ENCODE measurements around the gene UBN1.
"Not testable (repeated sequence)": the region's sequence is repeated elsewhere in the genome, so short reads cannot be mapped to it uniquely, and the experiment has no call there.

The UBN1 gene

DNA sequence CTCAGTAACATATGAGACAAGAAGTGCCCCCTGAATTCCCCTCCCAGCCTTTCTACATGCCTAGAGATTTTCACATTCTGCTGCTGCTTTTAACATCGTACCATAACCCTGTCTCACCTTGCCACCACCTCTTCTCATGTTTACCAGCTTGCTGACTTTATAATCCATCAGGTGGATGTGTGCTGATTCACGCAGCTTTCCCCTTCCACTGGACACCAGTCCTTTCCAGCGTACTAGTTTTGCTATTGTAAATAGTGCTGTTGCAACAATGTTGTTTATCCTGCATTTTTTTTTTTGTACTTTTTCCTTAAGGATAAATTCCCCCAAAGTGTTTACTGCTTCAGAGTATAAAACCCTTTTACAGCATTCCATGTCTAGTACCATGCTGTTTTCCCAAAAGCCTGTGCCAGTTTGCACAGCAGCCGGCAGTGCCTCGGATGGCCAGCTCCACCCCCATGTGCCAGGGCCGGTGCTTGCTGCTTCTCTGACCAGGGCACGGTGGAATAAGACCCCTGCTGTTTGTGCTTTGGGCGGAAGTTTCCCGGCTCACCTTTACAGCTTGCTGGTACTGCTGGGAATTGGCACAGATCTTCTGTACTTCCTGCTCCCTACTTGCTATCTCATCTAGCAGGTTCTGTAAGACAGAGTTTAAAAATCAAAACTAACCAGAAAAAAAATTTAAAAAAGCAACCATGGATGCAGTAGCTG, 41.3 kb downstream of the UBN1 start:
- no peak for DNase-seq (ENCODE audit: low spot score)

DNA sequence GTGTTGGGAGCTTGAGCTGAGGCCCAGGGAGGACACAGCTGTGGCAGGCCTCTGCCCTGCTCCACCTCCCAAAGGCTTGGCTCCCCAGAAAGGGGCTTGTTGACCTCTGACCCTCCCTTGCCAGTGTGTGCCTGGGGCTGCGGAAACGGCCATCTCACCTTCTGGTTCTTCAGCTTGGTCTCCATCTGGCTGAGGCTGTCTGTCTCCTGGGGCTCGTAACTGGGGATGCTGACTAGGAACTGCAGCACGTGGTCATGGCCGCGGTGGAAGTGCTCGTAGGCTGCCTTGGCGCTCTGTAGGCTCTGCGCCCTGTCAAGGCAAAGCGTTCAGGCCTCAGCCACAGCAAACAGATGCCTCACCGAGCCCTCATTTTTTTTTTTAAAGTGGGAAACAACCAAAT, 42.7 kb downstream of the UBN1 start:
- no peak for DNase-seq (ENCODE audit: low spot score)

DNA sequence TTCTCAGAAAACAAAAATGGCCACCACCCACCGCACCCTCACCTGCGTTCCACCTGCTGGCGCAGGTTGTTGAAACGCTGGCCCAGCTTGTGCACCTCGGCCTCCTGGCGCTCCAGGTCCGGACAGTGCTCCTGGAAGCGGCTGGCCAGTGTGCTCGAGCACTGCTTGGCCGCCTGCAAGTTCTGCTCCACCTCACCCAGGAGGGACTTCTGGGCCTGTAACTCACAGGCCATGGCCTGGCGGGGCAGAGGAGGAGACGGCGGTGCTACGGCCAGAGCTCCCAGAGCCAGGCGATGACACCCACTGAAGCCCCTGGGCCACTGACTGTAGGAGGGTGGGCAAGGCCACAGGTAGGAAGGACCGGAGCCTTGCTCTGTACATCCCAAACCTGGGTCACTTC, 43.4 kb downstream of the UBN1 start:
- no peak for DNase-seq (ENCODE audit: low spot score)

DNA sequence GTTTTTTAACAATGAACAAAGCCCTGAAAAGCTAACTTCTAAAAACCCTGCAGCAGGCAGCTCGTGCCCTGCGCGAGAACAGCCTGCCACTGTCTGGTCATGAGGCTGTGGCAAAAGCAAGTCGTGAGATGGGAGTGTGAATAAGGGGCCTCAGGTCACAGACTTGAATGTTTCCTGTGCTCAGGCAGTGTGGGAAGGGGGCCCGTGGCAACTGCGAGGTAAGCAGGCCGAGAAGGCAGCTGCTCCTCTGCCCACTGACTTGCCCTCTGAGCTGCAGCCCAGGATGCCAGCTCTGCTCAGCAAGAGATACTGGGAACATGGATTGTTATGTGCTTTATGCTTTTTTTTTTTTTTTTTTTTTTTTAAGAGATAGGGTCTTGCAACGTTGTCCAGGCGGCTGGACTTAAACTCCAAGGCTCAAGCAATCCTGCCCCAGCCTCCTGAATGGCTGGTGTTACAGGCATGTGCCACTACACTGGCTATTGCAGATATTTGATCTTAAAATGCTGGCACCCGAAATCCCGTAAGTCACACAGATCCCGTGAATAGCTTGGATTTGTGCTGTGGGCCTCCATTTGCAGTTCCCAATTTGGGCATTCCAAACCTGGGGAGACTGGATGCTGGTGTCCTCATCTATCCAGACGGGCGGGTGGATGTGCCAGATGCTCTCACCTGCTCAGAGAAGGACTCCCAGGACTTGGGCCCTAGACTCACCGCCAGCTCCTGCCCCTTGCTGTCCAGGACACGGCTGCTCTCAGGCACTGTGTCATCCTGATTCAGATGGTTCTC, 44.0 kb downstream of the UBN1 start:
- no peak for DNase-seq (ENCODE audit: low spot score)

DNA sequence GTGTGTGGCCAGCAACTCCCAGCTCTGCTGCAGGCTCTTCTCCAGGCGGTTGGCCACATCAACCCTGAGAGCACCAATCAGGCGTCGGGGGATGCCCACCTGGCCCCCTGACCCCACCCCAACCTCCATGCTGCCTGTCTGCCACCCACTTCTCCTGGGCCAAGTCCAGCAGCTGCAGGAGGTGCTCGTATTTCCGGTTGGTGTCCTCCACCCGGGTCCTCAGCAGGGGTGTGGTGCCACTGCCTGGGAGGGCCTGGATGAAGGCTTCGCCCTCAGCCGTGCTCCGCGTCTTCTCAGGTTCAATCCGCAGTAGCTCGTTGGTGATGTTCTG, 44.6 kb downstream of the UBN1 start:
- DNase-seq (ENCODE audit: low spot score) = no peak

DNA sequence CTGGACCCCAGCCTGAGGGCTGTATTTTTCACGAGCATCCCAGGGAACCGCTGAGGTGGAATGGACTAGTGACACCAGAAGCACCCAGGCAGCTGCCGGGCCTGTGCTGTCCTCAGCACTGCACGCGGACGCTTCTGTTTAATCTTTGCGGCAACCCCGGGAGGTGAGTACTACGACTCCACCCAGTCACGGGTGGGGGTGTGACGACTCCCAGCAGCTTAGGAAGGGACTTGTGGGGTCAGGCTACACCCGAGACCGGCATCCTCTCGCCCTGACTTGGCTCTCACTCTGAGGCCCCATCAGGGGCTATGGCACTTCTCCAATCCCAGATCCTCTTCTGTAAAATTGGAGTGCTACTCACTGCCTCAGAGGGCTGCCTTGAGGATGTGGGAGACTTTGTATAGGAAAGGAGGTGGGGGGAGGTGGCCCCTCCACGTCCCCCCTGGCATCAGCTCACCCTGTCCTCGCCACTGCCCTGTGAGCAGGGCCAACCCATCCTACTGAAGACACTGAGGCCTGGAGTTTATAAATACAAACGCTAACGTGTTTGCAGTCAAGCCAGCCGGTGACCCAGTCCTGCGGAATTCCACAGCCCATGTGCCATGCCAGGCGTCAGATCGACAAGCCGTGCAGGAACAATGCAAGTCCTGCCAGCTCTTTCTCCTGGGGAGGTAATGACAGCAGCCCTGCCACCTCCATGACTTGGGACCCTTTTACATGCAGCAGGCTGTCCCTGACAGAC, 45.3 kb downstream of the UBN1 start:
- no peak for DNase-seq (ENCODE audit: low spot score)

DNA sequence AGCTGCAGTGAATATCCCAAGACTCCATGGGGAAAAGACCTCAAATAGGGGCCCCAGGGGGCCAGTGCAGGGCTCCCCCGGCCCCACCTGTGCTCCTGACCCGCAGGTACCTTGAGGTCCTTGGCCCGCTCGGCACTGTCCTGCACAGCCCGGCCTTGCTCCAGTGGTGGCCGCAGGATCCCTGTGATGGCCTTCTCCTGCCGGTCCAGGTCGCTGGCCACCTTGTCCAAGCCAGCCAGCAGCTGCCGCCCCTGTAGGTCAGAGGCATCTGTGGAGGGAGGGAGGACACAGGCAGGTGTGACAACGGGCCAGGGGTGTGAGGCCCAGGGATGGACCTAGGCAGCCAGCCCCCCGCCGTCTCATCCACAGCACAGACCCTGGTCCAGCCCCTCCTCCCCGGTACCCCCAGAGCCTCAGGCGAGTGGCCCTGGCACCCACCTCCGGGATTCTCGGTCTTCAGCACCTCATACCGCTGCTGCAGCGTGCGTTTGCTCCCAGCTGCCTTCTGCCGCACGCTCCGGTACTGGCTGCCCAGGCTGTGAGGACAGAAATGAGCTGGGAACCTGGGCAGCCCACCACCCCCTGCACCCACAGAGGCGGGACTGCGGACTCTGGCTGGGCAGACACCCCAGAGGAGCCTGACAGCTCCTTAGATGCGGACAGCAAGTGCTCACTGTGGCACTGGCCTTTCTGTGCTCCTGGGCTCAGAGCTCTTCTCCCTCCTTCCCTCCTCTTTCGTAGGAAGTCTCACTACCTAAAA, 46.0 kb downstream of the UBN1 start:
- no peak for DNase-seq (ENCODE audit: low spot score)

DNA sequence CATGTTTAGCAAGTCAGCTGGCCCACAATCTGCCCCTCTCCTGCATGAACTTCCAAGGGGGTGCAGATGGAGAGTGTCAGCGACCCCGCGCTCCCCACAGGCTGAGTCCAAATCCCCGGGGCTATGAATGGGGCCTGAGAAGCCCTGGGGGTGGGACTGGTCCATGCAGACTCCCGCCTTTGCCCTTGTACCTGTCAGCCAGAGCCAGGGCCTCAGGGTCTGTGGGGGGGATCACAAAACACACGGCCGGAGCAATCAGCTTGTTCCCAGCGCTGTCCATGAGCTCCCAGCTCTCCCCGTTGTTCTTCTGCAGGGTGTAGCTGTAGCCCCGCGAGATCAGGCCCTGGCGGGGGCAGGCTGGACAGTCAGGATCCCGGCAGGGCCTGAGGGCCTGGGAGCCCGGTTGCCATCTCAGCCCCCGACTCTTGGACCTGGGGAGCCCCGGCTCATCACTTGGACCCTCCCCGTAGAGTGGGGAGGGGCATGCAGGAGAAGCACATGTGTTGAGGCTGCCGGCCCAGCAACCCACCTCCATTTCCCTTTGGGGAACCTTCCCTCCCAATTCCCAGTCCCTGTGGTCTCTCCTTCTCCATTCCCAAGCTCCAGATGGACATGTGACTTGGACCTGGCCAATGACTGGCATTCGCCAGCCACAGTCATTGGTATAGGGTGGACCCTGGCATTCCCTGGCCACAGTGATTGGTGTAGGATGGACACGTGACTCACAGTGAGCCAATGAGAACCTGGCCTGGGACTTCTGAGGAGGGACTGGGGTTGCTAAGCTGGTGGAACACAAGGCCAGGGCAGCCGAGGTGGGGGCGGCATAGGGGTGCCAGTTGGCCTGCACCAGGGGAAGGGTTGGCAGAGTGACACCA, 47.2 kb downstream of the UBN1 start:
- DNase-seq (ENCODE audit: low spot score) = no peak

DNA sequence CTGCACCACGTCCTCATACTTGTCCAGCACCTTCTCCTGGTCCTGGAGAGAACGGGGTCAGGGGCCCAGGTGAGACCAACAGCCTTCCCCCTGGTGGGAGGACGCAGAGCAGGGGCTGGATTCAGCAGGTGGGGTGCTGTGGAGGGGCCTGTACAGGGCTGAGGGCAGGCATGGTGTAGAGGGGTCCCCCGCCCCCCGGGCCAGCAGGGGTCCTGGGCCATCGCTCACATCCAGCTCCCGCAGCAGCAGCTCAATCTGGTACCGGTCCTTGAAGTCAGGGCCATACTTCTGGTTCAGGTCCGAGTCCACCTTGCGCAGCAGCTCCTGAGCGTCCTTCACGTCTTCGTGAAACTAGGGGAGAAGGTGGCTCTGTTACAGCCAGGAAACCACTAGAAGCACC, 48.1 kb downstream of the UBN1 start:
- no peak for DNase-seq (ENCODE audit: low spot score)

DNA sequence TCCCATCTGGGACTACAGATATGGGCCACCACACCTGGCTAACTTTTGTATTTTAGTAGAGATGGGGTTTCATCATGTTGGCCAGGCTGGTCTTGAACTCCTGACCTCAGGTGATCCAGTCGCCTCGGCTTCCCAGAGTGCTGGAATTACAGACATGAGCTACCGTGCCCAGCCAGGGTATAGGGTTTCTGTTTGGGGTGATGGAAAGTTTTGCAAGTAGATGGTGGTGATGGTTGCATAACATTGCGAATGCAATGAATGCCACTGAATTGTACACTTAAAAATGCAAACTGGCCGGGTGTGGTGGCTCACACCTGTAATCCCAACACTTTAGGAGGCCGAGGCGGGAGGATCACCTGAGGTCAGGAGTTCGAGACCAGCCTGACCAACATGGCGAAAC, 49.5 kb downstream of the UBN1 start:
- not testable (repeated sequence) for DNase-seq (ENCODE audit: low spot score)

DNA sequence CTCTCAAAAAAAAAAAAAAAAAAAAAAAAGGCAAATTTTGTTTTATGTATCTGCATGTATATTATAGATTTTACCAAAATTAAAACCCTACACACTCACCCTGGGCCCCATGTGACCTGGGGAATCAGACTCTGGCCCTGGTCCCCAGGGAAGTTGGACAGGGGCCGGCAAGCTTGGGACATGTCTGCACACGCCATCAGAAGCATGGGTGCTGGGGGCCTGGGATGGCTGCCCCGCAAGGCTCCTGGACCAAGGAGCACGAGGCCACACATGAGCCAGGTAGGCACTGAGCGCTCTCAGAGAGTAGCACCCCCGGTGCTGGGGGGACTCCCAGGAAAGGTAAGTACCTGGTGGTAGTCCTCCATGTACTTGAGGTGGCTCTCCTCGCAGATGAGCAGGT, 50.0 kb downstream of the UBN1 start:
- no peak for DNase-seq (ENCODE audit: low spot score)

DNA sequence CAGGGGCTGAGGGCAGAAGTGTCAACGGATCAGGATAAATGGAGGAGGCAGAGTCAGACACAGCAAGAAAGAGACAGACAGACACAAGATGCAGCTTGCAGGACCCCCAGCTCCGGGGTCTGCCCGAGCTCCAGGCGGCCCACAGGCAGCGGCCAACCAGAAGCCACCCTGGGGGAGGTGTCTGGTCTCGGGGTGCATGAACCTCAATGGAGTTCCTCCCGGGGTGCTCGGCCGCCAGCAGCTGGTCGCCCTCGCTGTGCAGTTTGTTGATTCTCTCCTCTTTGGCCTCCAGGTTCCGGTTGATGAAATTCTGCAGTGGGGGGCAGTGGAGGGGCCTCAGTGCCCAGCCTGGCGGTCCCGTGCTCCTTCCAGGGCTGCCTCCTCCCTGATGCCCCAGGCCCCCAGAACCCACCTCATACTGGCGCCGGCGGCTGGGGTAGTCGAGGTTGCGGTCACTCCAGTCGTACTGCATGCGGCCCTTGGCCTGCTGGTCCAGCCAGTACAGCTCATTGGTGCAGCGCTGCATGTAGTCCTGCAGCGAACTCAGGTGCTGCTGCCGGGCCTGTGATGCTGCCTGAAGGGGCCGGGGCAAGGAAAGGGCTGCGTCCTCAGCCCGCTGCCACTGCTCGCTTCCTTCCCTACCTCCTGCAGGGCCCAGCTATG, 51.7 kb downstream of the UBN1 start:
- DNase-seq (ENCODE audit: low spot score) = no peak

DNA sequence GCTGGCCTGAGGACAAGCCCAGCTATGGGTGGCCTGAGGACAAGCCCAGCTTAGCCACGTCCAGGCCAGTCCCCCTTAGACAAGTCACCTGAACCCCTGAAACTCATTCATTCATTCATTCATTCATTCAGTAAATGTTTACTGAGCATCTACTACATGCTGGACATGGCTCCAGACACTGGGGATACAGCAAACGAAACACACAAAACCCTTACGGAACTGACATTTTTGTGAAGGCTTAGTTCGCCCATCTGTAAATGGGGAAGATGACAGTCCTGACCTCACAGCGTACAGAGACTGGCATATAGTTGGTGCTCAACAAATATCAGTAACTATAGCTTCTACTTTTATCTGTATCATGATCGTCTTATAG, 52.2 kb downstream of the UBN1 start:
- no peak for DNase-seq (ENCODE audit: low spot score)

DNA sequence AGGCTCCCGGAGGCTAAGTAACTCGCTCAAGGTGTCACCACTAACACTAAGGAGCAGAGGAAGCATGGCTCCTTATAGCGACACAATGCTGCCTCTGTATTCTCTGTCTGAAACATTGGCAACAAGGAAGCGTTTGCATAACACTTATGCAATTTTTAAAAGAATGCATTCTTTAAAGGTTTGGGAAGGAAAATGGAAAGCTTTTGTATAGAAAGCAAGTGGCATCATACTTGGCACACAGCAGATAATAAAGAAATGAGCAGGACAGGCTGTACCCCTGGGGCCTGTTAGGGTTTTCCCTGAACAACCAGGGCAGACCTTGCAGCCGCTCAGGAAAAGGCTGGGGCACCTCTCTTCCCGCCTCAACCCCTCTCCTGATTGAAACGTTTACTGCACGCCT, 52.8 kb downstream of the UBN1 start:
- no peak for DNase-seq (ENCODE audit: low spot score)

DNA sequence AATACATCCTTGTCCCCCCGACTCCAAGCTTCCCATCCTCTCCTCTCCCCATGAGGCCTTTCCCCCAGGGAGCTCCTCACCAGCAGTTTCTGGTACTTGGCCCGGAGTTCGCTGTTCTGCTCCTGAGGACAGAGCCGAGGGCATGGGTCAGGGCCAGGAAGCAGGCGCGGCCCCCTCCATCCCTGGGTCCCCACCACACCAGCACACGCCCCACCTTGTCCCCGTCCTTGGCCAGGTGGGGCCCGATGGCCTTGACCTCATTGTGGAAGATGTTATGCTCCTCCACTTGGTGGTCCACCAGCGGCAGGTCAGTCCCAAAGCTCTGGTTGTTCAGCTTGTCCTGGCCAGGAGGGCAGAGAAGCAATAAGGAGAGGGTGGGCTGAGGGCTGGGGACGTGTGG, 53.5 kb downstream of the UBN1 start:
- DNase-seq (ENCODE audit: low spot score) = no peak

DNA sequence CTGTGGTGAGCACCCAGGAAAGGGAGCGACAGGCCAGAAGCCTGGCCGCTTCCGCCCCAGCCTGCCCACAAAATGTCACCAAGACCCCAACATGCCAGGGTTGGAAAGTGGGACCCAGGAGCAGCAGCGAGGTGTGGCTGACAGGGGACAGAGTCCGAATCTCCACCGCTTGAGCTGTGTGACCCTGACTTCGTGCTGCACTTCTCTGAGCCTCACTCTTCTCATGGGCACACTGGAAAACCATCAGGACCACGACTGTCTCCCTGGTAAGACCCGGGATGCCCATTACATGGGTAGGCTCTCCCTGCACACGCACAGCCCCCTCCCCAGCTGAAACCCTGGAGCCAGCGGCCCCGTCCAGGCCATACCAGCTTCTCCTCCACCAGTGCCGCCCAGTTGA, 54.8 kb downstream of the UBN1 start:
- DNase-seq (ENCODE audit: low spot score) = no peak

DNA sequence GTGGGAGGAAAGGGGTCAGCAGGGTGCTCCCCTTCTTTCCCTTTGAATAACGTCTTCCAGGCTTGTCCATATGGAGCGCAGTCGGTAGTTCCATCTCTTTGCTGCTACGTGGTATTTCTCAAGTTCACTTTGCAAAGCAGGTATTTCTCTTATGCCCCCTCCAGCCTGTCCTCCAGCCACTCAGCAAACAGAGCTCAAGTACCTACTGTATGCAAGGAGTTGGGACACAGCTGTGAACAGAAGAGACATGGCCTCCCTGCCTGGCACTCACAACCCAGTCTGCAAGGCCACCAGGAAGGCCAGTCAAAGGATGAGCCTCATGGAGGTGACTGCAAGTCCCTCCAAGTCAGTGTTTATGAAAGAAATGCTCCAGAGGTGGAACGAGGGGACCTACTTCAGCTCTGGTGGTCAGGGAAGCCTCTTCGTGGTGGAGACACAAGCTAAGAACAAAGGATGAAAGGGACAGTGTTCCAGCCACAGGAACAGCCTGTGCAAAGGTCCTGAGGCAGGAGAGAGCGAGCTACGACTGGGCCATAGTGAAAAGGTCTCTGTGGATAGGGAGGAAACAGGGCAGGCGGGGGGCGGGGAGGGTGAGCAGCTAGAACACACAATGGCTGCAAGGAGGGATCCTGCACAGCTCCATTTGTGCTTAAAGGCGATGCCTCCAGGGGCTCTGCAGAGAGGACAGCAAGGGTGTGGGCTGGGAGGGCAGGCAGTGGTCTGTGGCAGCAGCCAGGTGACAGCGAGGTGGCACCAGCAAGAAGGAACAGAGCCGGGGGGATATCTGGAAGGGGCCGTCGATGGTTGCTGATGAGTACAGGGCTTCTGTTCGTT, 57.0 kb downstream of the UBN1 start:
- DNase-seq (ENCODE audit: low spot score) = no peak

DNA sequence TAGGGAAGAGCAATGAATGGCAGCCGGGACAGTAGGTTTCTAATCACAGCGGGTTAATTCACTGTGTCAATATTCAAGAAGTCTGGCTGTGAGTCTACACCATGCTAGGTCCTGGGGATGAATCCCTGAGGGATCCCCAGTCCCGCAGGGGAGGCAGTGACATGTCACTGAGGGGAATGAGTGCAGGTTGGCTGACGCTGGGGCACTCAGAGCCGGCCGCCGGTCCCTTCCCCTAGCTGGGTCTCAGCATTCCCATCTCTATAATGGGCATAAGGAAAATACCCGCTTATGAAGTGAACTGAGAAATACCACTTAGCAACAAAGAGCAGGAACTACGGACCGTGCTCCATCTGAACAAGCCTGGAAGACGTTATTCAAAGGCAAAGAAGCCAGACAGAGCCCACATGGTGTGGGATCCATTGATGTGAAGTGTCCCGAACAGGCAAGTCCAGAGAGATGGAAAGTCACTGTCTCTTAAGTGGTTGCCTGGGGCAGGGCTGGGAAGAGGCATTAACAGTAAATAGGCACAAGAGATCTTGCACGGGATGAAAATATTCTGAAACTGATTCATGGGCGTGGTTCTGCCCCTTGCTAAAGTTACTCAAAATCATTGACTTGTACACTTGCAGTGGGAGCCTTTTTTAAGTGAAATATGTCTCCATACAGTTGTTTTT, 57.8 kb downstream of the UBN1 start:
- DNase-seq (ENCODE audit: low spot score) = no peak

DNA sequence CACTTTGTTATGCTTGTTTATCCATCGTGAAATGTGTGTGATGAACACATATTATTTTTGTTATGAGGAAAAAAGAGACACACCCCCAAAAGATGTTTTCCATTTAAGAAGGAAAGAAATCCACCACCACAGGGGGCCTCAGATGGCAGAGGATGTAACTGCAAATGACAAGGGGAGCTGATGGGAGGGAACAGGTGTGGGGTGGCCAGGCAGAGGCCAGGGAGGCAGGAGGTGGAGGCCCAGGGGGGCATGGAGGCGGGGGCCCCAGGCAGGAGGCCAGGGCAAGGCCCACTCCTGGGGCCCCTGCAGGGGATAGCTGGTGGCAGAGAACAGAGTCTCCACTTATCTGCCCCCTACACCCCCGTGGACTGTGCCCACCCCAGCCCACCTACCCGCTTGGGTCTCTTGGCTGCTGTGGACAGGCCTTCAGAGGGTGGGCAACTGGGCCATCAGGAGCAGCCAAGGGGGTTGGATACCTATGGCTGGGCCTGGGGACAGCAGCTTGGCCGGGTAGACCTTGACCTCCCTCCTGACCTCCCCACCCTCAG, 61.6 kb downstream of the UBN1 start:
- DNase-seq (ENCODE audit: low spot score) = no peak
